Endothelial cell of umbilical vein (primary cell): Measurements from ENCODE around the gene MARCHF6. TPM values are rescaled to one million over a fixed set of nuclear protein-coding genes. Genes with fewer than 3 reads are reported as not detected.

Experiments
- BruUV-seq: library from RNA; stranded (reverse); fragments of 400-500 nt; replicated peaks from 2 replicates; lab custom pipeline; 2021; lab: Mats Ljungman, UMichigan
- CTCF ChIA-PET: fragments of 300-600, 350-600 bp; sonication (Branson Sonifier 250); formaldehyde crosslinking; loops from one replicate; lab custom pipeline; 2021; ENCODE audit warnings: antibody characterized with exemption, inconsistent platforms; lab: Charles Lee
- POLR2A ChIA-PET: fragments of 300-600, 350-600 bp; sonication (Branson Sonifier 250); formaldehyde crosslinking; loops from one replicate; lab custom pipeline; 2021; ENCODE audit warnings: antibody characterized with exemption, inconsistent platforms; lab: Charles Lee
- DNase-seq: peaks from one replicate; pipeline ENCODE4 v3.0.0-alpha.2; 2011; ENCODE audit warnings: low read depth, low spot score
- FAIRE-seq: peaks from 2 replicates; lab custom pipeline; 2011; peaks lifted over from hg19 to GRCh38; lab: Jason Lieb, UNC
- H2AFZ ChIP-seq: 2 replicates; pipeline ENCODE4 v1.6.0; 2012; ENCODE audit warnings: low read depth, low read length, control low read depth, inconsistent platforms
- H3K27ac ChIP-seq: 2 replicates; pipeline ENCODE4 v1.5.1; 2011; ENCODE audit warnings: low read depth, mild to moderate bottlenecking, control low read depth, low read length, moderate library complexity; ENCODE audit not compliant: insufficient read depth
- H3K27me3 ChIP-seq, 2 experiments: 2 replicates each; pipeline versions ENCODE4 v1.6.0 to v1.6.1; 2011; ENCODE audit warnings: low read length in 2 of 2, mixed read lengths in 1 of 2; ENCODE audit not compliant: control insufficient read depth in 2 of 2, insufficient read depth in 2 of 2
- H3K36me3 ChIP-seq, 2 experiments: 2 replicates in 1 of 2; 3 replicates in 1 of 2; pipeline ENCODE4 v1.5.1; 2011; ENCODE audit warnings: low read length in 2 of 2, mild to moderate bottlenecking in 1 of 2, moderate library complexity in 1 of 2; ENCODE audit not compliant: control insufficient read depth in 2 of 2, insufficient read depth in 2 of 2; ENCODE audit errors: extremely low read depth in 1 of 2
- H3K4me1 ChIP-seq: 3 replicates; pipeline ENCODE4 v1.5.1; 2011; ENCODE audit warnings: mild to moderate bottlenecking, low read length; ENCODE audit not compliant: control insufficient read depth, insufficient read depth; ENCODE audit errors: extremely low read depth
- H3K4me2 ChIP-seq: 2 replicates; pipeline ENCODE4 v1.6.1; 2011; ENCODE audit warnings: low read length, control low read depth, mixed read lengths; ENCODE audit not compliant: insufficient read depth
- H3K4me3 ChIP-seq, 3 experiments: fragments of 200-600 bp in 1 of 3; sonication (generic), shearing (Covaris generic) in 1 of 3; replicated peaks in 1 of 3; 2 replicates each; pipeline ENCODE4 v1.5.1; 2011 to 2016; ENCODE audit warnings: control low read depth in 3 of 3, low read length in 3 of 3, mild to moderate bottlenecking in 2 of 3, inconsistent platforms in 1 of 3, low read depth in 1 of 3, moderate library complexity in 1 of 3; ENCODE audit not compliant: insufficient read depth in 1 of 3
- H3K79me2 ChIP-seq: 2 replicates; pipeline ENCODE4 v1.6.0; 2012; ENCODE audit warnings: low read length, inconsistent platforms; ENCODE audit not compliant: control insufficient read depth, insufficient read depth
- H3K9ac ChIP-seq: replicated peaks from 2 replicates; pipeline ENCODE3; 2011; ENCODE audit warnings: low read length, control low read depth; ENCODE audit not compliant: insufficient read depth; ENCODE audit errors: extremely low read depth
- H3K9me1 ChIP-seq: replicated peaks from 3 replicates; pipeline ENCODE4 v1.6.0; 2011; ENCODE audit warnings: mild to moderate bottlenecking, low read length; ENCODE audit not compliant: control insufficient read depth, insufficient read depth; ENCODE audit errors: extremely low read depth
- H3K9me3 ChIP-seq: replicated peaks from 2 replicates; pipeline ENCODE4 v1.5.1; 2012; ENCODE audit warnings: low read length, inconsistent platforms; ENCODE audit not compliant: control insufficient read depth, insufficient read depth
- H4K20me1 ChIP-seq: replicated peaks from 2 replicates; pipeline ENCODE3; 2011; ENCODE audit warnings: mild to moderate bottlenecking, low read length; ENCODE audit not compliant: control insufficient read depth, insufficient read depth; ENCODE audit errors: extremely low read depth
- CTCF ChIP-seq, 2 donors: IDR thresholded peaks; 1 replicate in 1 of 2; 2 replicates in 1 of 2; pipeline ENCODE4 v1.5.1; 2011; ENCODE audit warnings: low read length in 2 of 2, mild to moderate bottlenecking in 2 of 2, moderate library complexity in 2 of 2, control low read depth in 1 of 2, inconsistent platforms in 1 of 2, low read depth in 1 of 2; ENCODE audit not compliant: insufficient read depth in 1 of 2; ENCODE audit errors: extremely low read depth in 1 of 2
- EZH2 ChIP-seq: IDR thresholded peaks from 2 replicates; pipeline ENCODE4 v1.6.1; 2012; ENCODE audit warnings: borderline replicate concordance, low read depth, mild to moderate bottlenecking, moderate library complexity, low read length, inconsistent platforms; ENCODE audit not compliant: severe bottlenecking
- FOS ChIP-seq: IDR thresholded peaks from 2 replicates; pipeline ENCODE4 v1.6.1; 2011; ENCODE audit warnings: mild to moderate bottlenecking, low read length, moderate library complexity, borderline replicate concordance; ENCODE audit not compliant: insufficient read depth
- GATA2 ChIP-seq: IDR thresholded peaks from 2 replicates; pipeline ENCODE4 v1.7.0; 2011; ENCODE audit warnings: low read depth, mild to moderate bottlenecking, moderate library complexity, mixed read lengths, low read length; ENCODE audit not compliant: insufficient read length, insufficient read depth
- MAX ChIP-seq: IDR thresholded peaks from 2 replicates; pipeline ENCODE4 v1.6.1; 2011; ENCODE audit not compliant: insufficient read depth, insufficient read length
- MYC ChIP-seq: IDR thresholded peaks from one replicate; pipeline ENCODE4 v1.6.1; 2011; ENCODE audit warnings: mild to moderate bottlenecking, low read depth, low read length
- POLR2A ChIP-seq: IDR thresholded peaks from 2 replicates; pipeline ENCODE4 v1.6.1; 2012; ENCODE audit warnings: low read depth, mild to moderate bottlenecking, control low read depth, low read length
- POLR2AphosphoS5 ChIP-seq: IDR thresholded peaks from 2 replicates; pipeline ENCODE4 v1.6.1; 2012; ENCODE audit warnings: low read depth, mild to moderate bottlenecking, control low read depth, low read length, moderate library complexity; ENCODE audit not compliant: insufficient read depth
- dilution Hi-C: fragments of 300-500 bp; cut with MboI; formaldehyde crosslinking; loops from one replicate; pipeline ENCODE4 v1.15.0; 2019; ENCODE audit warnings: low sequenced_read_pairs; ENCODE audit not compliant: extremely low pct_ligation_motif_present
- intact Hi-C: fragments of 100-400 bp; cut with micrococcal nuclease; formaldehyde crosslinking; loops from one replicate; pipeline ENCODE4 v1.10.0; 2022
- polyA plus RNA-seq, 4 experiments: library from polyadenylated mRNA; depleted of rRNA in 3 of 4; stranded (reverse) in 3 of 4; unstranded in 1 of 4; fragments of >200 nt; gene quantifications; 2 replicates each; pipeline versions ENCODE4 v1.2.1 to v1.2.3, GENCODE V29; 2011 to 2012; ENCODE audit warnings: missing spikeins in 1 of 4
- total RNA-seq: library from RNA; stranded (reverse); gene quantifications from 2 replicates; pipeline ENCODE4 v1.2.3, GENCODE V29; 2021

MARCHF6 gene
- total and polyA plus RNA-seq, 2 donors (not counting 3 experiments of a cell fraction or from before 2014, with no cell fraction given): 108 to 112 TPM

GRCh38 chr5:10331341-10331796 is 22.1 kb upstream of the MARCHF6 start:
- CTCF ChIA-PET: interaction anchor here (1.7 to 4.5 kb wide), 4 partner anchors 10 to 93 kb away, joined by 4 to 21 read pairs (median 4); no protein-coding TSS in a partner anchor
- Histone ChIP-seq H3K4me1 (no peaks in the 10 kb centered on the region), H3K9ac (no peak overlapping the region), H2AFZ (no peak overlapping the region), H3K9me3 (no peaks in the 10 kb centered on the region), H3K79me2 (no peaks in the 10 kb centered on the region), H3K27ac (no peak overlapping the region), H3K9me1 (no peaks in the 10 kb centered on the region), H3K4me2 (no peak overlapping the region), H3K27me3 (peaks cover 9 to 16% of the 10 kb centered on the region in 2 experiments), H4K20me1 (no peaks in the 10 kb centered on the region), H3K4me3 (no peak overlapping the region), H3K36me3 (no peaks in the 10 kb centered on the region)
- dilution Hi-C loops (no loop called here), intact Hi-C loops (no loop called here)
- TF ChIP-seq EZH2 (no peak), MAX (no peak), GATA2 (no peak), MYC (no peak), POLR2A (no peak), CTCF (IDR thresholded peaks at IDR 0.05; ENCODE audit: extremely low read depth in 1 of 2, insufficient read depth in 1 of 2, low read depth in 1 of 2, low read length in 2 of 2) (no peak), FOS (no peak), POLR2AphosphoS5 (no peak)
- DNase-seq: no peak
- no peak for FAIRE-seq
- BruUV-seq: no TSS peak
- POLR2A ChIA-PET: no interaction called here
